ENCODE results near the gene ZNF76. TPM values are rescaled to one million over a fixed set of nuclear protein-coding genes. Genes with fewer than 3 reads are reported as not detected.

The ZNF76 gene
- total RNA-seq, 1 experiment from 2014 or later = 14.2 TPM

GRCh38 chr6:35251949-35252348, 7.6 kb upstream of the ZNF76 start:
- H3K36me3 ChIP-seq = peaks cover under 1% of the 10 kb centered on the region
- DNase-seq = no peak
- no peaks in the 10 kb centered on the region for H3K9me3 ChIP-seq
- no peak overlapping the region for H3K4me3 ChIP-seq
- H3K27me3 ChIP-seq = no peaks in the 10 kb centered on the region

- H3K27me3 ChIP-seq = no peaks in the 10 kb centered on the region
- H3K4me3 ChIP-seq = no peak overlapping the region
- no peak for DNase-seq
- H3K9me3 ChIP-seq = no peaks in the 10 kb centered on the region
- no peaks in the 10 kb centered on the region for H3K36me3 ChIP-seq
These were observed 6.3 kb upstream of the ZNF76 start for GRCh38 chr6:35253249-35253648.

DNA sequence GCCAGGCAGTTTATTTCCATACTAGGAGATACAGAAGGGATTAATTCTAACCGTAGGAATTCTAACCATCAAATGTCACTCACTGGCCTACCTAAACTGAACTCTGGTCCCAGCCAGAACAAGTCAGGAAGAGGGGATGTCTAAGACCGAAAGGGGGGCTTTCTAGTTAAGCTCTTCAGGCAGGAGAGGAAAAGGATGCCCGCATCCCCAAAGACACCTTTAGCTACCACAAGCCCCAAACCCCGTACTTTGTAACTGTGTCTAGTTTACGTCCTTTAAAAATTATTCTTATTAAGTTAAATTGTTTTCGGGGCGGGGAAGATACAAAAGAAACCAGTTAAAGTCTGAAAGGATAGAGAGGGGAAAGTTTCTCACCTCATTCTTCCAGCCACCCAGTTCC, 1.2 kb upstream of the ZNF76 start:
- DNase-seq = no peak
- Histone ChIP-seq H3K36me3 (no peaks in the 10 kb centered on the region), H3K4me3 (peak overlapping the region; percentile 89), H3K9me3 (no peaks in the 10 kb centered on the region), H3K27me3 (no peaks in the 10 kb centered on the region)

- H3K4me3 ChIP-seq = peak overlapping the region; percentile 89
- no peaks in the 10 kb centered on the region for H3K36me3 ChIP-seq
- no peaks in the 10 kb centered on the region for H3K9me3 ChIP-seq
- peak; percentile 33 for DNase-seq
- H3K27me3 ChIP-seq = no peaks in the 10 kb centered on the region
These were observed 709 bp upstream of the ZNF76 start for GRCh38 chr6:35258858-35259193.

DNA sequence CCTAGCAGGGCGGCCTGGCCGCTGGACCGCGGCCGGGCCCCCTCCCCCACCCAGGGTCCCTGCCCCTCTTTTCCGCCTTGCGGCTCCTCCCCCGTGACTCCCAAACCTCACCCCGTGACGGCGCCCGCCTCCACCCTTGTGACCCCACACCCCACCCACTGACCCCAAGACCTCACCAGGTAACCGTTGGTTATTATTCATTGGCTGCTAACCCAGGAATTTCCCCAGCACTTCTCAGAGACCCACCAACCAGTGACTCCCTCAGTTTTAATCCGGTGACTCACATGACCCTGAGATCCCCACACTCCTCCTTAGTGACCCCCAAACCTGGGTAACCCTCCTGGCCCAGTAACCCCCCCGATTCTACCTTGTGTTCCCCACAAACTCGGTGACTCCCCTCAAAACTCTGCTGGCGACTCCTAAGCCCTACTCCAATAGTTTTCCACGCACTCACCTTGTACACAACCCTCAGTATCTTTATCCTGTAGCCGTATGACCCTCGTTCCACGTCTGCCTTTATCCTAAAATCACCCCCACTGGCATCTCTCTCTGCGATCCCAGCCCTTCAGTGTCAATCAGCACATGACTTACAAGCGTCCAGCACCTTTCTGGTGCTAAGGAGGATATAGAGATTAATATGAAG, 534 bp downstream of the ZNF76 start:
- no peaks in the 10 kb centered on the region for H3K9me3 ChIP-seq
- peak; percentile 71 for DNase-seq
- H3K36me3 ChIP-seq = no peaks in the 10 kb centered on the region
- no peaks in the 10 kb centered on the region for H3K27me3 ChIP-seq
- H3K4me3 ChIP-seq = peak overlapping the region; percentile 89

GRCh38 chr6:35260591-35261570, 1.3 kb downstream of the ZNF76 start:
- no peaks in the 10 kb centered on the region for H3K27me3 ChIP-seq
- peak overlapping the region; percentile 89 for H3K4me3 ChIP-seq
- H3K36me3 ChIP-seq = no peaks in the 10 kb centered on the region
- no peaks in the 10 kb centered on the region for H3K9me3 ChIP-seq
- DNase-seq = no peak

GRCh38 chr6:35262596-35262995, 3.1 kb downstream of the ZNF76 start:
- H3K4me3 ChIP-seq = no peak overlapping the region
- H3K36me3 ChIP-seq = no peaks in the 10 kb centered on the region
- no peak for DNase-seq
- no peaks in the 10 kb centered on the region for H3K9me3 ChIP-seq
- H3K27me3 ChIP-seq = no peaks in the 10 kb centered on the region

DNA sequence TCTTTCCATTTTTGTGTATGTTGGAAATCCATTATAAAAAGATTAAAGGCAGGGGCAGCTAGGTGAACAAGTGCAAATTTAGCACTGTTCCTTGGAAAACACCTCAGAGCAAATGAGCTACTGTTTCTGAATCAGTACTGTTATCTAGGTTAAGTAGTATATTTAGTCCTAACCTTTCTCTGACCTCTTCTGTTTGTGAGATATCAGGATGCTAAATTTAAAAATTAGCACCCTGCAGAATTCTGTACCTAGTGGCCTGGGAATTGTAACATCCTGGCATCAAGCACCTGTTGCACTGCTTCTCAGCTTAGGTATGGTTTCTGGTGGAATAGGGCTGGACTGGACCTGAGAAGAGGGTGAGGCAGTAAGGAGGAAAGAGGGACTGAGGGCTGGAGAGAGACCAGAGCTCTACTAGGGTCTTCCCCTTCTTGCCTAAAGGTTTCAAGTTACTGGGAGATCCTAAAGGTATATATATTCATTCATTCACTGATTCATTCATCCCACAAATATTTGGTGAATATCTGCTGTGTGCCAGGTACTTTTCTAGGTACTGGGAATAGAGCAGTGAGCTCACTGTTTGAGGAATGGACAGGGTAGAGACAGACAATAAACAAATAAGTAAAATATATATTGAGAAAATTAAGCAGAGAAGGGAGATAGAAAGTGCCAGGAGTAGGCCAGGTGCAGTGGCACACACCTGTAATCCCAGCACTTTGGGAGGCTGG, 5.2 kb downstream of the ZNF76 start:
- Histone ChIP-seq H3K36me3 (no peaks in the 10 kb centered on the region), H3K9me3 (no peaks in the 10 kb centered on the region), H3K27me3 (no peaks in the 10 kb centered on the region), H3K4me3 (no peak overlapping the region)
- no peak for DNase-seq

DNA sequence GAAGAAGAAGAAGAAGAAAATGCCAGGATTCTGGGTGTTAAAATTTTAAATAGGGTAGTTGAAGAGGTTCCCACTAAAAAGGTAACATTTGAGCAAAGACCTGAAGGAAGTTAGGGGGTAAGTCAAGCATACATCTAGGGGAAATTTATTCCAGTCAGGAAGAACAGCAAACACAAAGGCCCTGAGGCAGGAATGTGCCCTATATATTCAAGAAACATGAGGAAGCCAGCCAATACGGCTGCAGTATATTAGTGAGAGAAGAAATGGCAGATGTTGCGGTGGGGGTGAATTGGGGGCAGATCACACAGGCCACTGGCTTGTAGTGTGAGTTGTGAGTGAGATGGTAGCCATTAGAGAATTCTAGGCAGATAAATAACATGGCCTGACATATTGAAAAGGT, 6.0 kb downstream of the ZNF76 start:
- no peaks in the 10 kb centered on the region for H3K36me3 ChIP-seq
- no peaks in the 10 kb centered on the region for H3K9me3 ChIP-seq
- H3K27me3 ChIP-seq = no peaks in the 10 kb centered on the region
- H3K4me3 ChIP-seq = no peak overlapping the region
- DNase-seq = no peak

- Histone ChIP-seq H3K36me3 (no peaks in the 10 kb centered on the region), H3K9me3 (no peaks in the 10 kb centered on the region), H3K4me3 (no peak overlapping the region), H3K27me3 (no peaks in the 10 kb centered on the region)
- DNase-seq = no peak
These were observed 7.9 kb downstream of the ZNF76 start for GRCh38 chr6:35267446-35267845.

DNA sequence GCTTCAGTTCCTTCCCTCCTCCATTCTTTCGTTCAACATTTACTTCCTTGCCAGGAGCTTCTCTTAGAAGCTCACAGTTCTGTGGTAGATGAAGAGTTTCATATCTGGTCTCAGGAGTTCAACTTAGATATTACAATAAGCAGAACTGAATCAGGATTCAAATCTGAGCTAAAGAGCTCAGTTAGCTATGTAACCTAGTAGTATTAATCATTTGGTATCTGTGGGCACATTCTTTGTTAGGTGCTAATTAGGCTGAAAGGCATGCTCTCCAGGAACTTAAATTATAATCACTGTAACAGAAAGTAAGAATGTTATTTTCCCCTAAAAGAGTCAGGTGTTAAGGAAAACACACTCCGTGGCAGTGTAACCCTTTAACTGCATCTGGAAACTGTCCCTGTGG, 8.4 kb downstream of the ZNF76 start:
- Histone ChIP-seq H3K4me3 (no peak overlapping the region), H3K27me3 (no peaks in the 10 kb centered on the region), H3K9me3 (no peaks in the 10 kb centered on the region), H3K36me3 (no peaks in the 10 kb centered on the region)
- DNase-seq = no peak

DNA sequence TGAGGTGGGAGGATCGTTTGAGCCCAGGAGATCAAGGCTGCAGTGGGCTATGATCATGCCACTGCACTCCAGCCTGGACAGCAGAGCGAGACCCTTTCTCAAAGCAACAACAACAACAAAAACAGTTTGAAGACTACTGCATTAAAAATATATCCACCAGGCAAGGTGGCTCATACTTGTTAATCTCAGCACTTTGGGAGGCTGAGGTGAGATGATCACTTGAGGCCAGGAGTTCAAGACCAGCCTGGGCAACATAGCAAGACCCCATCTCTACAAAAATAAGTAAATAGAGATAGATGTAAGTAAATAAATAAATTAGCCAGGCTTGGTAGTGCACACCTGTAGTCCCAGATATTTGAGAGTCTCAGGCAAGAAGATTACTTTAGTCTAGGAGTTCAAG, 12.5 kb downstream of the ZNF76 start:
- H3K27me3 ChIP-seq = no peaks in the 10 kb centered on the region
- H3K36me3 ChIP-seq = no peaks in the 10 kb centered on the region
- H3K9me3 ChIP-seq = no peaks in the 10 kb centered on the region
- no peak for DNase-seq
- H3K4me3 ChIP-seq = no peak overlapping the region

GRCh38 chr6:35273822-35274559, 14.5 kb downstream of the ZNF76 start:
- Histone ChIP-seq H3K36me3 (no peaks in the 10 kb centered on the region), H3K9me3 (no peaks in the 10 kb centered on the region), H3K27me3 (no peaks in the 10 kb centered on the region), H3K4me3 (no peak overlapping the region)
- no peak for DNase-seq

DNA sequence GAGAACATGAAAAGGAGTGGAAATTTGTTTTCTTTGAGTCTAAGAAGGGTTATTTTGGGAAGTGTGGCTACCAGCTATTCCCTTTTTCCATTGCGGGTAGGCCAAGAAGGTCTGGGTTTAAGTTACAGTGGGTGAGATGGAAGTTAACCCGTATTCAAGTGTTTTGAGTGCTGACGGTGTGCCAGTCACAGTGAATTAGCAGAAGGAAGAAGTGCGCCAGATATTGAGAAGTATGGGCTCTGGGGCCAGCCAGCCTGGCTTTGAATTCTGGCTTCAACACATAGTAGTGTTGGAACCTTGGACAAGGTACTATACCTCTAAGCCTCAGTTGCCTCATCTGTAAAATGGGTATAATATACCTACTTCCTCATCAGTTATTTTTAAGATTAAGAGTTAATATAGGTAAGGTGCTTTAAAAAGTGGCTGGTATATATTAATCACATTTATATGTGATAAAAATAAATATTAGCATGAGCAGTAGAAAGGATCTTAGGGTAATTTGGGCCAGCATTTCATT, 16.3 kb downstream of the ZNF76 start:
- Histone ChIP-seq H3K4me3 (no peak overlapping the region), H3K36me3 (no peaks in the 10 kb centered on the region), H3K27me3 (no peaks in the 10 kb centered on the region), H3K9me3 (no peaks in the 10 kb centered on the region)
- no peak for DNase-seq

DNA sequence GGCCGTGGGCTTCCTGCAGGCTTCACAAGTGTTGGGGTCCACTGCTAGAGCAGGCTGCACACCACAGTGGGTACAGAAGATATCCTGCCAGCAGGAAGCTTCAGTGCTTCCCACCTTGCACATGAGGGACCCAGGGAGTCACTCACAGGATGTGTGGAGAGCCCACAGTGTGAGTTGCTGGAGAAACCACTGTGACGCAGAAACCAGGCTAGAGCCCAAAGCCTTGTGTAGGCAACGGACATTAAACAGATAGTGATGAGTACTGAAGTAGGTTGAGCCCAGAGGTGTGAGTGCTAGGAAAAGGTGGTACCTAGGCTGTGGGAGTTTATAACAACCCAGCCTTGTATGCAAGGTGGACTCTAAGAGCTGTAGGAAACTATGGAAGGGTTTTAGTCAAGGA, 19.2 kb downstream of the ZNF76 start:
- Histone ChIP-seq H3K36me3 (peaks cover 5% of the 10 kb centered on the region; the same call in 1 of the 2 replicates), H3K9me3 (no peaks in the 10 kb centered on the region)

DNA sequence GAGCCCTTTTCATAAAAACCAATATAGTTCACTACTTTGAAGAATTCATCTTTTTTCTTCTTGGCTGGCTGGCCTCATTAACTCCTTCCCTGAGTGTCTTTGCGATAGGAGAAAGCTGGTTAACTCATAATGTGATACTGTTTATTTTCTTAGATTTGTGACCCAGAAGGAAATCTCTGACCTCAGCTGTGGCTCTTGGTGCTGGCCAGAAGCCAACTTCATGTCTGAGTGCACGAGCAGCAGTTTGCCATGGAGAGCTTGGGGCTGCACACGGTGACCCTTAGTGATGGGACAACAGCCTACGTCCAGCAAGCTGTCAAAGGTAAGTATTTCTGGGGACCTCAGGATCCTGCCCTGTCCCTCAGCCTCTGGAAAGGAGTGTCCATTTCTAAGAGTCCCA, 21.4 kb downstream of the ZNF76 start:
- H3K36me3 ChIP-seq = peaks cover 10% of the 10 kb centered on the region
- no peak overlapping the region for H3K4me3 ChIP-seq
- DNase-seq = no peak
- no peaks in the 10 kb centered on the region for H3K27me3 ChIP-seq
- no peaks in the 10 kb centered on the region for H3K9me3 ChIP-seq

More for the DNA sequence above, 19.2 kb downstream of the ZNF76 start:
- no peak for DNase-seq
- H3K27me3 ChIP-seq = no peaks in the 10 kb centered on the region
- H3K4me3 ChIP-seq = no peak overlapping the region
